Pancreas (tissue), 10 donors: ENCODE results near the gene SSBP2. TPM values are rescaled to one million over a fixed set of nuclear protein-coding genes. Genes with fewer than 3 reads are reported as not detected.

Experiments
- ATAC-seq, 4 donors: fragments of 200-7000 bp; cut with Tn5 transposase; one replicate each; pipeline versions ENCODE4 v1.8.0 to v1.9.1; 2020; ENCODE audit warnings: mild to moderate bottlenecking in 4 of 4, moderate library complexity in 4 of 4
- DNase-seq, 6 donors: peaks; one replicate each; pipeline ENCODE4 v3.0.0-alpha.2; 2020
- FAIRE-seq: peaks from 2 replicates; lab custom pipeline; 2012; peaks lifted over from hg19 to GRCh38; lab: Jason Lieb, UNC
- H3K27ac ChIP-seq, 4 donors: fragments of 200-600 bp; sonication (generic); 1 replicate in 3 of 4; 2 replicates in 1 of 4; pipeline versions ENCODE4 v1.5.0 to v1.8.0; 2020
- H3K27me3 ChIP-seq, 4 donors: fragments of 200-600 bp; one replicate each; pipeline ENCODE4 v1.8.0; 2021
- H3K36me3 ChIP-seq, 3 donors: fragments of 200-600 bp; sonication (generic) in 1 of 3; one replicate each; pipeline versions ENCODE4 v1.5.0 to v1.8.0; 2020 to 2021
- H3K4me1 ChIP-seq, 3 donors: fragments of 200-600 bp; one replicate each; pipeline ENCODE4 v1.8.0; 2021
- H3K4me3 ChIP-seq, 4 donors: fragments of 200-600 bp; sonication (generic) in 2 of 4; one replicate each; pipeline versions ENCODE4 v1.5.0 to v1.8.0; 2020 to 2021
- H3K9me3 ChIP-seq, 4 donors: fragments of 200-600 bp; one replicate each; pipeline ENCODE4 v1.8.0; 2021
- WGBS, 2 donors: extraction: QIAGEN DNeasy Blood & Tissue Kit; methylation state at CpG; one replicate each; pipeline ENCODE4 v1.1.7; 2013; 5-methylcytosine and 5-hydroxymethylcytosine counted together
- intact Hi-C, 3 donors: fragments of 100-400 bp; cut with DNase I; formaldehyde crosslinking; loops; one replicate each; pipeline versions ENCODE4 v1.11.1 to v1.14.2; 2022
- polyA plus RNA-seq, 2 donors: library from polyadenylated mRNA; stranded (reverse); fragments of 200-250 nt; gene quantifications; one replicate each; pipeline ENCODE4 v1.2.3, GENCODE V29; 2013
- total RNA-seq, 6 donors: library from RNA; stranded (reverse); fragmentation: NEBNext Ultra II Directional in 4 of 6; extraction: Animal tissue kit (Norgen Biotek cat#: 25700) in 4 of 6; gene quantifications; one replicate each; pipeline versions ENCODE4 v1.2.1 to v1.2.4, GENCODE V29; 2021 to 2023
- TF ChIP-seq, protein P1 (sequence below), 4 donors: fragments of 200-600 bp; sonication (generic) in 3 of 4; IDR thresholded peaks; one replicate each; pipeline versions ENCODE4 v1.5.0 to v1.8.0; 2021; ENCODE audit warnings: antibody characterized with exemption in 4 of 4
- donor health status: healthy with polysubstance abuse.
- donor health status: DM: no; HTN: no; CAD: no; lungs with moderate emphysema.
- donor health status: DM: no; HTN: no; CAD: no.
- donor health status: control.
- donor health status: control.
- donor health status: Bipolar disorder and iron deficiency.
- donor health status: DM: yes; HTN: yes; CAD: no.
- donor health status: DM: no; HTN: no; CAD: no.
- donor health status: DM: no; HTN: no; CAD: no.
- donor health status: DM: yes; HTN: yes; CAD: no.

The SSBP2 gene
- total and polyA plus RNA-seq, 8 donors = 8.6 to 20.7 (median 15.8) TPM

DNA sequence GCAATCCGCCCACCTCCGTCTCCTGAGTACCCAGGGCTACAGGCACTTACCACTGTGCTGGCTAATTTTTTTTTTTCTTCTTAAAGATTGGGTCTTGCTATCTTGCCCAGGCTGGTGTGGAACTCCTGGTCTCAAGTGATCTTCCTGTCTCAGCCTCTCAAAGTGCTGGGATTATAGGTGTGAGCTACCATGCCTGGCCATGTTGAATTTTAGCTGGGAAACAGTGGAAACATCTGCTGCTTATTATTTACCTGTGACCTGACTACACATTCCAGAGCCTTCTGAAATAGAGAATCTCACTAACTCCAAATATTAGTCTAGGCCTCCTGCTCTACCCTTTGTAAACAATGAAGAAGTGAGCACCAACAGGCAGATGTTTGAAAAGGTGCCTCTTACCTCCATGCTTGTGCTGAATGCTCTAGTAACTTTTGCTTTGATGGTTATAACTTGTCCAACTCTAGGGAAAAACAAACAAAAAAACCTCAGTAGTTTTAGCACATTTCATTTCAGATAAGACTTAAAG is 379.5 kb downstream of the SSBP2 start:
- ATAC-seq (no peak), DNase-seq (no peak), FAIRE-seq (no peak)
- no peaks in the 10 kb centered on the region for H3K4me1 ChIP-seq
- intact Hi-C loops = no loop called here
- H3K9me3 ChIP-seq = no peaks in the 10 kb centered on the region
- 95 to 97% methylated on average over 2 of the region's 2 CpGs for WGBS, 2 donors
- no peak overlapping the region for H3K27ac ChIP-seq
- no peaks in the 10 kb centered on the region for H3K27me3 ChIP-seq
- TF ChIP-seq, protein P1, sequence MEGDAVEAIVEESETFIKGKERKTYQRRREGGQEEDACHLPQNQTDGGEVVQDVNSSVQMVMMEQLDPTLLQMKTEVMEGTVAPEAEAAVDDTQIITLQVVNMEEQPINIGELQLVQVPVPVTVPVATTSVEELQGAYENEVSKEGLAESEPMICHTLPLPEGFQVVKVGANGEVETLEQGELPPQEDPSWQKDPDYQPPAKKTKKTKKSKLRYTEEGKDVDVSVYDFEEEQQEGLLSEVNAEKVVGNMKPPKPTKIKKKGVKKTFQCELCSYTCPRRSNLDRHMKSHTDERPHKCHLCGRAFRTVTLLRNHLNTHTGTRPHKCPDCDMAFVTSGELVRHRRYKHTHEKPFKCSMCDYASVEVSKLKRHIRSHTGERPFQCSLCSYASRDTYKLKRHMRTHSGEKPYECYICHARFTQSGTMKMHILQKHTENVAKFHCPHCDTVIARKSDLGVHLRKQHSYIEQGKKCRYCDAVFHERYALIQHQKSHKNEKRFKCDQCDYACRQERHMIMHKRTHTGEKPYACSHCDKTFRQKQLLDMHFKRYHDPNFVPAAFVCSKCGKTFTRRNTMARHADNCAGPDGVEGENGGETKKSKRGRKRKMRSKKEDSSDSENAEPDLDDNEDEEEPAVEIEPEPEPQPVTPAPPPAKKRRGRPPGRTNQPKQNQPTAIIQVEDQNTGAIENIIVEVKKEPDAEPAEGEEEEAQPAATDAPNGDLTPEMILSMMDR (IDR thresholded peaks at IDR 0.05) = no peak
- H3K4me3 ChIP-seq = no peak overlapping the region
- no peaks in the 10 kb centered on the region for H3K36me3 ChIP-seq

DNA sequence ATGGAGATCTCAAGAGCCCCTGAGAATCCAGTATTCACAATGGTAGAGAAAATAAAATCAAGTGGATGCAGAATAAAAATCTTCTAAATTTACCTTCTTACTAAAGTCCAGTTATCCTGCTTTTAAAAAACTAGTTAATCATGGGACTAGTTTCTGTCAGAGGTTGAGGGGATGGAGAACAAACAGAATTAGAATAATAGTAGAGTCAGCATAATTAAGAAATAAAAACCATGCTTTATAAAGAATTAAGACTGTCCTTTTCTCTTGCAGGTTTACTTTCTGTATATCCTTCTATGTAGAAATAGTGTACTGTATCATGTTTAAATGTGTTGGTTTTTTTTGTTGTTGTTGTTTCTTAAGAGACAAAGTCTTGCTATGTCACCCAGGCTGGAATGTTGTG is 380.0 kb downstream of the SSBP2 start:
- Histone ChIP-seq H3K36me3 (no peaks in the 10 kb centered on the region), H3K27me3 (no peaks in the 10 kb centered on the region), H3K9me3 (no peaks in the 10 kb centered on the region), H3K4me1 (no peaks in the 10 kb centered on the region), H3K27ac (no peak overlapping the region), H3K4me3 (no peak overlapping the region)
- ATAC-seq = no peak
- no peak for DNase-seq
- TF ChIP-seq, protein P1 (IDR thresholded peaks at IDR 0.05) = no peak
- no peak for FAIRE-seq
- intact Hi-C loops = no loop called here

DNA sequence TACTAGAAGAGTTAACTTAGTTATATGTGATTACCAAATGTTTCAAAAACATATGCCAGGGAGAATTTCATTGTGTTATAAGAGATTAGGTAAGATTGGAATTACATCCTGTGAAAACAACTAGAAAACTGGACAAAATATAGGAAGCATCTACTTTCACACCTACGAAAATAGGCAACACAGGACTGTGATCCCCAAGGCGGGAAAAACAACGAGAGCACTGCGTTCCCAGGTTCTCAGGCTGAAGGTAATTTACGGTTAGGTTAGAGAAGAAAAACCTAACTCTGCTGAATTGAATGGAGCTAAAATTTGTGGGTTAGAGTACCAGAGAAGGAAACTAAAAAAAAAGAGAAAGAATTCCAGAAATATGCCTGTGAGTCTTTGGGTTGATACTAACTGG is 385.4 kb downstream of the SSBP2 start:
- Histone ChIP-seq H3K9me3 (no peaks in the 10 kb centered on the region), H3K36me3 (no peaks in the 10 kb centered on the region), H3K4me1 (peaks cover 0 to 3% (median 0%) of the 10 kb centered on the region in 3 donors), H3K27me3 (no peaks in the 10 kb centered on the region), H3K4me3 (no peak overlapping the region), H3K27ac (no peak overlapping the region)
- WGBS, 2 donors = 85 to 87% methylated on average over 5 of the region's 5 CpGs
- ATAC-seq = no peak
- intact Hi-C loops = no loop called here
- FAIRE-seq = no peak
- TF ChIP-seq, protein P1 (IDR thresholded peaks at IDR 0.05) = no peak
- no peak for DNase-seq

DNA sequence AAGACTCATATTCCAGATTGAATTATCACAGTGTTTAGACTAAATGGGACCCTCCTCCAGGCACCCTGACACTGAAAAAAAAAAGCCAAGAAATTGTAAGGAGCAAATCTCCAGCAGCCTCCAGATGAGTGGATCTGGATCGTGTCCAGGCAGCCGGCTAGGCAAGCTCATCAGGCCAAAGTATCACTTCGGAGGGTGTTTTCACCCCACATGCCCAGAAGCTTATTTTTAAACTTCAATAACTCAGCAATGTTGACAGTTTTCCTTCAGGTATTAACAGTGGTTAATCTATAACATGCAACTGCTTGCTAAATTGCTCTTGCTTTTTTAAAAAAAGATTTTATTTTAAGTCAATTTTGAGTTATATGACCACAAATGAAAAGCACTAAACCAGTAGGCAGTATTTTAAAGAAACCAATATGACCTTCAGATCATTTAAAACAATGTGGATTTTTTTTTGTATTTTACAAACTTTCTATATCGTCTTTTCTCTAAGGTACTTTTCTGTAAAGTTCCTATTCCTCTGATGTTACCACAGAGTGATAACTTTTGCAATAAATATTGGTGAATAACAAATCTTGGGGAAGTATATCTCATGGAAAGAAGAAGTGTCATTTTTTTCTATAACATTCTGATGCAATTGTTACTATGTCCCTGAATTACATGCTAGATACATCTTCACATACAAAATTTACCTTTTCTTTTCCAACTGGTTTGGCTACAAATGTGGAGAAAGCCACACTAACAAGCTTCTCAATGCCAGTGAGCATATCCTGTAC is 387.6 kb downstream of the SSBP2 start:
- no peaks in the 10 kb centered on the region for H3K27me3 ChIP-seq
- WGBS, 2 donors = 40 to 43% methylated on average over 4 of the region's 4 CpGs
- no peak for DNase-seq
- no peak overlapping the region for H3K4me3 ChIP-seq
- no peak overlapping the region for H3K27ac ChIP-seq
- ATAC-seq = no peak
- H3K9me3 ChIP-seq = no peaks in the 10 kb centered on the region
- H3K36me3 ChIP-seq = no peaks in the 10 kb centered on the region
- no peak for FAIRE-seq
- intact Hi-C loops = no loop called here
- H3K4me1 ChIP-seq = peaks cover 0 to 3% (median 0%) of the 10 kb centered on the region in 3 donors
- TF ChIP-seq, protein P1 (IDR thresholded peaks at IDR 0.05) = no peak

Other genes starting within 250 kb of the SSBP2 start
- 1 to 10 TPM; 3.3 to 5.2 (median 3.5) TPM for gene ATG10, start 220.9 kb upstream of the SSBP2 start, total RNA-seq
- 1 to 10 TPM; 3.4 to 3.9 TPM for gene ATG10, start 220.9 kb upstream of the SSBP2 start, polyA plus RNA-seq